GM12875 (cell line): ENCODE measurements around the gene SERPINA3.
"Not testable (repeated sequence)": the region's sequence is repeated elsewhere in the genome, so short reads cannot be mapped to it uniquely, and the experiment has no call there.

Experiments used
- H3K4me3 ChIP-seq: one replicate; pipeline ENCODE4 v1.5.1; 2011; ENCODE audit warnings: low read depth, low read length, control low read depth
- TF ChIP-seq, protein P1 (sequence below): IDR thresholded peaks from 2 replicates; pipeline ENCODE4 v1.5.1; 2011; ENCODE audit warnings: low read depth, mild to moderate bottlenecking, control low read depth, inconsistent platforms, low read length, moderate library complexity, borderline replicate concordance; ENCODE audit not compliant: insufficient read depth

Gene SERPINA3

DNA sequence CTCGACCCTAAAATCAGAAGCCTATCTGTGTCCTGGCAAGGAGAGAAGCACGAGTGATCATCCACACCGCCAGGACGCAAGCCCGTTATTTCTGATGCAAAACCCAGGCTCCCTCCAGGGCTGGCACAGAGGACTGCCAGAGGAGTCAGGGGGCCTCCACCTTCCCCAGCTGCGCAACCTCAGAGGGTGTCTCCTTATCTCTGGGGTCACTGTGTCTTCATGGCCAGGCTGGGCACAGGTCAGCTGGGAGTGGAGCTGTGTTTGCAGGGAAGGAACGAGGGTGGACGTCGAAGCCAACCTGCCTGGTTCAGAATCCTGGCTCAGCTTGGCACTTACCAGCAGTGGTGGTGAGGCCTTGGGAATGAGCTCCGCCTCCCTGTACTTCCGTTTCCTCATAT lies 12.0 kb upstream of the SERPINA3 start:
- TF ChIP-seq, protein P1, sequence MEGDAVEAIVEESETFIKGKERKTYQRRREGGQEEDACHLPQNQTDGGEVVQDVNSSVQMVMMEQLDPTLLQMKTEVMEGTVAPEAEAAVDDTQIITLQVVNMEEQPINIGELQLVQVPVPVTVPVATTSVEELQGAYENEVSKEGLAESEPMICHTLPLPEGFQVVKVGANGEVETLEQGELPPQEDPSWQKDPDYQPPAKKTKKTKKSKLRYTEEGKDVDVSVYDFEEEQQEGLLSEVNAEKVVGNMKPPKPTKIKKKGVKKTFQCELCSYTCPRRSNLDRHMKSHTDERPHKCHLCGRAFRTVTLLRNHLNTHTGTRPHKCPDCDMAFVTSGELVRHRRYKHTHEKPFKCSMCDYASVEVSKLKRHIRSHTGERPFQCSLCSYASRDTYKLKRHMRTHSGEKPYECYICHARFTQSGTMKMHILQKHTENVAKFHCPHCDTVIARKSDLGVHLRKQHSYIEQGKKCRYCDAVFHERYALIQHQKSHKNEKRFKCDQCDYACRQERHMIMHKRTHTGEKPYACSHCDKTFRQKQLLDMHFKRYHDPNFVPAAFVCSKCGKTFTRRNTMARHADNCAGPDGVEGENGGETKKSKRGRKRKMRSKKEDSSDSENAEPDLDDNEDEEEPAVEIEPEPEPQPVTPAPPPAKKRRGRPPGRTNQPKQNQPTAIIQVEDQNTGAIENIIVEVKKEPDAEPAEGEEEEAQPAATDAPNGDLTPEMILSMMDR, result no peak
- H3K4me3 ChIP-seq, result no peak overlapping the region

DNA sequence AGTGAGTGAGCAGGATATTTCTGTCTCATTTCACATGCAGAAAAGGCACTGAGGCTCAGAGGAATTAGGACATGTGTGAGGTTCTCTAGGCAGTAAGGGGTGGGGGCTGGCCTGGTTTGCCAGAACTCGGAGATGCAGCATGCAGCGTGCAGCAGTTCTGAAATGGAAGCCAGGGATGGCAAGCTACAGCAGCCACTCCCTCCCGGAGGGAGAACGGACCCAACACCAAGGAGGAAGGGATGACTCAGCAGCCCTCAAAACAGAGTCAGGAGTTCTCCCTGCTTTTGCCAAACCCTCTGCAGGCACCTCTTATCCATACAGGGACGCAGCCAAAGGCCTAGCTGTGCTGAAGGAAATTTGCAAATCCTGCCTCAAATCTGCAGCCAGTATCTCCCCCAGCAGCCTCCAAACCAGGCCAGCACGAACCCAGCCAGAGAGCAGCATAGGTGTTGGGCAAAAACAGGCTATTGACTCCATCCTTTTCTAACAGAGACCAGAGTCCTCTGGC lies 10.3 kb upstream of the SERPINA3 start:
- TF ChIP-seq, protein P1, result no peak
- H3K4me3 ChIP-seq, result no peak overlapping the region

DNA sequence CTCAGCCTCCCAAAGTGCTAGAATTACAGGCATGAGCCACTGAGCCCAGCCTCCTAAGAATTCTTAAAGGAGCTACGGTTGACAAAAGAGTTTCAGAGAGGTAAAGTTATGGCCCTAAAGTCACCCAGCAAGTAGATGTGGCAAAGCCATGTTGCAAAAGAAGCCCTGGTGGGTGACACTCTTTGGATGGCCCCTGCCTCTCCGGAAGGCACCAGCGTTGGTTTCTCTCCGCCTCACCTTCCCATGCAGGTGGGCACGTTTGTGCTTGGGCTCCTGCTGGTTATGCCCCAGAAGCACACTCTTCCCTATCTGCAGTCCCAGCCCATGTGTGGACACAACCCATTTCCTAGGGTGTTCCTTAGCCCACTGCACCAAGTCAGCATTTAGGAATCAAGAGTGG lies 9.5 kb upstream of the SERPINA3 start:
- no peak overlapping the region for H3K4me3 ChIP-seq
- TF ChIP-seq, protein P1, result no peak

DNA sequence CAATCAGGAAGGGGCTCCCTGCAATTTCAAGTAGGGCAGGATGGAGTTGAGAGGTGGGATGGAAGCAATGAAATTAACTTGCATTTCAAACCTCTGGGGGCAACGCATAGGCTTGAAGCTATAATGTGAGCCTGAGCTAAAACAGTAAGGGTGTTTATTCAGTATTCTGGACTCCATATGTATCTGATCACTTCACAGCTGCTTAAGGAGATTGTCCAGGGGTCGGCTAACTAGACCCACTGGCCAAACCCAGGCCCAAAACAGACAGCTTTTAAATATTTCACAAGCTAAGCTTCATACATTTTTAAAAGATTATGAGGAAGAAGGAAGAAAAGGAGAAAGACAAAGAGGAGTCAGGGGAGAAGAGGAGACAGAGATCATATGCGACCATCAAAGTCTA lies 6.8 kb upstream of the SERPINA3 start:
- TF ChIP-seq, protein P1, result no peak
- H3K4me3 ChIP-seq, result no peak overlapping the region

DNA sequence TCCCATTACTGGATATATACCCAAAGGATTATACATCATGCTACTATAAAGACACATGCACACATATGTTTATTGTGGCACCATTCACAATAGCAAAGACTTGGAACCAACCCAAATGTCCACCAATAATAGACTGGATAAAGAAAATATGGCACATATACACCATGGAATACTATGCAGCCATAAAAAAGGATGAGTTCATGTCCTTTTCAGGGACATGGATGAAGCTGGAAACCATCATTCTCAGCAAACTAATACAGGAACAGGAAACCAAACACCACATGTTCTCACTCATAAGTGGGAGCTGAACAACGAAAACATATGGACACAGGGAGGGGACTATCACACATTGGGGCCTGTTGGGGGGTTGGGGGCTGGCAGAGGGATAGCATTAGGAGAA lies 3.2 kb upstream of the SERPINA3 start:
- not testable (repeated sequence) for H3K4me3 ChIP-seq

DNA sequence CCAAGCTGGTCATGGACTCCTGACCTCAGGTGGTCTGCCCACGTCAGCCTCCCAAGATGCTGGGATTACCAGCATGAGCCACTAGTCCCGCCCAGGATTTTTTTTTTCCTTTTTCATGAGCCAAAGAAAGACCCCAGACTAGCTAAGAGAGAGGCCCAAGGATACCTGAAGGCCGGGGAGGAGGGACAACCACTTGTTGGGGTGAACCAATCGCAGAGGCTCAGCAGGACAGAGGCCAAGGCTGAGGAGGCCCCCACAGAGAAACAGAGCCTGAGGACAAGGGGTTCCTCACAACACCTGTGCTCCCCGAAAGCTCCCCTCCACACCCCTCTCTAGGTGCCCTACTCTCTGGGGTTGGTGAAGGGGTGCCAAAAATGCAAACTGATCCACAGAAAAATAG lies 1.0 kb upstream of the SERPINA3 start:
- TF ChIP-seq, protein P1, result no peak
- no peak overlapping the region for H3K4me3 ChIP-seq

DNA sequence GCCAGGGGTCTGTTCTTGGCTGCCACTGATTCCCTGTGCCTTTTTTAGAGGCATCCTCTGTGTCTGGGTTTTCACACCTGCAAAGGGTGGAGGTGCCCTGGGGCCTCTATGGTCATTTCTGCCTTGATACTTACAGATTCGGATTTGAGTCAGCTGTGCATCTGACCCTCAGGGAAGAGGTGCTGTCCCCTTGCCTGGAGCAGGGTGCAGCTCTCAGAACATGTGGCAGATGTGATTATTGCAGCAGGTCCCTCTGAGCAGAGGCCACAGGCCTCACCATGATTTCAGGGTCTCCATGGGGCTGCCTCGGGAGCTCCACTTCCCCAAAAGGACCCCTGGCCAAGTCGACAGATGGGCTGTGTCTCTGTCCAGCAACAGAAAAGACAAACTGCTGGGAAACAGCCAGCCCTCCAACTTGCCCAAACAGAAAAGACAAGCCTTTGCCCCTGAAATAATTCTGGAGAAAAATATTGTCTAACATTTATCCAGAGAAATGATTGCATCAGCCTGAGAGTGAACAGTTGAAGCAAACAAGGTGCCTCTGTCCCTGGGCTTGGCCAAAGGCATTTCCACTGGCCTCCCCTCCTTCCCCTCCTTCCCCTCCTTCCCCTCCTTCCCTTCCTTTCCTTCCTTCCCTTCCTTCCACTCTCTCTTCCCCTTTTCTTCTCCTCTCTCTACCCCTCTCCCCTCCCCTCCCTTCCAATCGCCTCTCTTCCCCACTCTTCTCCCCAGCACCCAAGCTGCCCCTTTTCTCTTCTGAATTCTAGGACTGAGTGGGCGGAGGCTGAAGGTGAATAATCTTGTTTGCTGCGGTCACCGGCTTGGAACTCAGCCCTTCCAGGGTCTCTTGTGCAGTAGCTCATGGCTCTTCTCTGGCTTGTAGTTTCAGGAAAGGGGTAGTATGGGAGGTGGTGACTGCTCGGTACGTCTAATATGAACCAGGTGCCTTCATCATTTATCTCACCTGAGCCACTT lies 676 bp downstream of the SERPINA3 start:
- TF ChIP-seq, protein P1, result no peak

More for the DNA sequence above, 676 bp downstream of the SERPINA3 start:
- no peak overlapping the region for H3K4me3 ChIP-seq
